ENCODE results near the gene CDH18.

CDH18 gene

GRCh38 chr5:19767987-19768386 lies 220.0 kb downstream of the CDH18 start:
- Histone ChIP-seq H3K9ac (ENCODE audit: low read depth, low read length, poor library complexity, severe bottlenecking) (no peak overlapping the region), H3K4me3 (ENCODE audit: low read length, poor library complexity, severe bottlenecking) (no peak overlapping the region), H4K20me1 (ENCODE audit: insufficient read depth, low read length, poor library complexity, severe bottlenecking) (no peaks in the 10 kb centered on the region), H3K79me2 (ENCODE audit: insufficient read depth, low read length) (no peaks in the 10 kb centered on the region), H3K9me2 (replicated peaks; ENCODE audit: low read depth, low read length) (no peaks in the 10 kb centered on the region), H3K4me1 (ENCODE audit: insufficient read depth, low read length, poor library complexity, severe bottlenecking) (no peaks in the 10 kb centered on the region), H3K9me3 (ENCODE audit: insufficient read depth, low read depth, low read length) (no peaks in the 10 kb centered on the region), H3K36me3 (ENCODE audit: insufficient read depth, low read length) (no peaks in the 10 kb centered on the region), H2AFZ (ENCODE audit: low read length) (no peak overlapping the region), H3K27me3 (ENCODE audit: insufficient read depth, low read length, poor library complexity, severe bottlenecking) (no peaks in the 10 kb centered on the region), H3K4me2 (ENCODE audit: low read depth, low read length, poor library complexity, severe bottlenecking) (no peak overlapping the region), H3F3A (ENCODE audit: low read depth) (no peaks in the 10 kb centered on the region)
- TF ChIP-seq CTCF (conservative IDR thresholded peaks at IDR 0.05; ENCODE audit: low read length) = no peak

- Histone ChIP-seq H3K4me3 (ENCODE audit: low read length, poor library complexity, severe bottlenecking) (no peak overlapping the region), H3K9me3 (ENCODE audit: insufficient read depth, low read depth, low read length) (no peaks in the 10 kb centered on the region; the same call in 1 of the 2 replicates), H3K79me2 (ENCODE audit: insufficient read depth, low read length) (no peaks in the 10 kb centered on the region), H4K20me1 (ENCODE audit: insufficient read depth, low read length, poor library complexity, severe bottlenecking) (no peaks in the 10 kb centered on the region), H2AFZ (ENCODE audit: low read length) (no peak overlapping the region), H3K4me2 (ENCODE audit: low read depth, low read length, poor library complexity, severe bottlenecking) (no peak overlapping the region), H3K9me2 (replicated peaks; ENCODE audit: low read depth, low read length) (no peaks in the 10 kb centered on the region), H3K27me3 (ENCODE audit: insufficient read depth, low read length, poor library complexity, severe bottlenecking) (no peaks in the 10 kb centered on the region), H3K36me3 (ENCODE audit: insufficient read depth, low read length) (no peaks in the 10 kb centered on the region), H3K4me1 (ENCODE audit: insufficient read depth, low read length, poor library complexity, severe bottlenecking) (no peaks in the 10 kb centered on the region), H3K9ac (ENCODE audit: low read depth, low read length, poor library complexity, severe bottlenecking) (no peak overlapping the region), H3F3A (ENCODE audit: low read depth) (no peaks in the 10 kb centered on the region)
- no peak for TF ChIP-seq EZH2phosphoT487 (IDR thresholded peaks at IDR 0.05; ENCODE audit: borderline replicate concordance)
- TF ChIP-seq CTCF (conservative IDR thresholded peaks at IDR 0.05; ENCODE audit: low read length) = no peak
Observed at GRCh38 chr5:19753579-19753978, 234.4 kb downstream of the CDH18 start.

GRCh38 chr5:19751326-19751725 lies 236.7 kb downstream of the CDH18 start:
- Histone ChIP-seq H3K9me3 (ENCODE audit: insufficient read depth, low read depth, low read length) (no peaks in the 10 kb centered on the region), H4K20me1 (ENCODE audit: insufficient read depth, low read length, poor library complexity, severe bottlenecking) (no peaks in the 10 kb centered on the region)
- no peak for TF ChIP-seq EZH2phosphoT487 (IDR thresholded peaks at IDR 0.05; ENCODE audit: borderline replicate concordance)
- no peak for TF ChIP-seq CTCF (conservative IDR thresholded peaks at IDR 0.05; ENCODE audit: low read length)

More at GRCh38 chr5:19751326-19751725, 236.7 kb downstream of the CDH18 start:
- Histone ChIP-seq H3K27me3 (ENCODE audit: insufficient read depth, low read length, poor library complexity, severe bottlenecking) (no peaks in the 10 kb centered on the region), H3K9me2 (replicated peaks; ENCODE audit: low read depth, low read length) (no peaks in the 10 kb centered on the region), H3K4me1 (ENCODE audit: insufficient read depth, low read length, poor library complexity, severe bottlenecking) (no peaks in the 10 kb centered on the region), H2AFZ (ENCODE audit: low read length) (no peak overlapping the region), H3K79me2 (ENCODE audit: insufficient read depth, low read length) (no peaks in the 10 kb centered on the region), H3K4me2 (ENCODE audit: low read depth, low read length, poor library complexity, severe bottlenecking) (no peak overlapping the region), H3K36me3 (ENCODE audit: insufficient read depth, low read length) (no peaks in the 10 kb centered on the region), H3F3A (ENCODE audit: low read depth) (no peaks in the 10 kb centered on the region), H3K4me3 (ENCODE audit: low read length, poor library complexity, severe bottlenecking) (no peak overlapping the region), H3K9ac (ENCODE audit: low read depth, low read length, poor library complexity, severe bottlenecking) (no peak overlapping the region)
